HL-60 (cell line): ENCODE measurements around the gene ZNF689.

ENCODE experiments used
- GABPA ChIP-seq: IDR thresholded peaks from 2 replicates; pipeline ENCODE4 v1.6.1; 2012; ENCODE audit warnings: low read depth
- POLR2AphosphoS5 ChIP-seq: IDR thresholded peaks from 2 replicates; pipeline ENCODE4 v1.6.1; 2012; ENCODE audit warnings: low read depth
- SPI1 ChIP-seq: IDR thresholded peaks from 2 replicates; pipeline ENCODE4 v1.6.1; 2012; ENCODE audit warnings: low read depth, mild to moderate bottlenecking, borderline replicate concordance
- TF ChIP-seq, protein P1 (sequence below): IDR thresholded peaks from one replicate; pipeline ENCODE4 v1.5.1; 2011; ENCODE audit warnings: low read length, control low read depth, inconsistent platforms; ENCODE audit not compliant: insufficient read depth
- TF ChIP-seq, protein P2 (sequence below): IDR thresholded peaks from 2 replicates; pipeline ENCODE4 v1.6.1; 2012; ENCODE audit warnings: low read depth; ENCODE audit not compliant: insufficient replicate concordance

DNA sequence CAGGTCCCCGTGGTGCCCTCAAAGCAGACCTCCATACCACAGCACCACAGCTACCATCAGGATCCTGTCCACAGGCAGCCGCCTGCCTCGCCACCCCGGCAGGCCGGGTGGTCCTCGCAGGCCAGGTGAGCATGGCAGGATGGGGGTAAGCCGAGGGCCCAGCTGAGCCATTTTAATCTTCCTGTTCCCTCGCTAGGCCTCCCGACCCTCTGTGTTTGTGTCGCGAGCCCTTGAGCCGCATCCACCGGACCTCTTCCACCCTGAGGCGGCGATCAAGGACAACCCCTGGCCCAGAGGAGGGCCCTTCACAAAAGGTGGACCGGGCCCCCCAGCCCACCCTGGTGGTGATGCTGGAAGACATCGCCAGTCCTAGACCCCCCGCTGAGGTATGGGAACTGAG is 42.5 kb upstream of the ZNF689 start:
- TF ChIP-seq, protein P1, sequence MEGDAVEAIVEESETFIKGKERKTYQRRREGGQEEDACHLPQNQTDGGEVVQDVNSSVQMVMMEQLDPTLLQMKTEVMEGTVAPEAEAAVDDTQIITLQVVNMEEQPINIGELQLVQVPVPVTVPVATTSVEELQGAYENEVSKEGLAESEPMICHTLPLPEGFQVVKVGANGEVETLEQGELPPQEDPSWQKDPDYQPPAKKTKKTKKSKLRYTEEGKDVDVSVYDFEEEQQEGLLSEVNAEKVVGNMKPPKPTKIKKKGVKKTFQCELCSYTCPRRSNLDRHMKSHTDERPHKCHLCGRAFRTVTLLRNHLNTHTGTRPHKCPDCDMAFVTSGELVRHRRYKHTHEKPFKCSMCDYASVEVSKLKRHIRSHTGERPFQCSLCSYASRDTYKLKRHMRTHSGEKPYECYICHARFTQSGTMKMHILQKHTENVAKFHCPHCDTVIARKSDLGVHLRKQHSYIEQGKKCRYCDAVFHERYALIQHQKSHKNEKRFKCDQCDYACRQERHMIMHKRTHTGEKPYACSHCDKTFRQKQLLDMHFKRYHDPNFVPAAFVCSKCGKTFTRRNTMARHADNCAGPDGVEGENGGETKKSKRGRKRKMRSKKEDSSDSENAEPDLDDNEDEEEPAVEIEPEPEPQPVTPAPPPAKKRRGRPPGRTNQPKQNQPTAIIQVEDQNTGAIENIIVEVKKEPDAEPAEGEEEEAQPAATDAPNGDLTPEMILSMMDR: no peak
- TF ChIP-seq, protein P2, sequence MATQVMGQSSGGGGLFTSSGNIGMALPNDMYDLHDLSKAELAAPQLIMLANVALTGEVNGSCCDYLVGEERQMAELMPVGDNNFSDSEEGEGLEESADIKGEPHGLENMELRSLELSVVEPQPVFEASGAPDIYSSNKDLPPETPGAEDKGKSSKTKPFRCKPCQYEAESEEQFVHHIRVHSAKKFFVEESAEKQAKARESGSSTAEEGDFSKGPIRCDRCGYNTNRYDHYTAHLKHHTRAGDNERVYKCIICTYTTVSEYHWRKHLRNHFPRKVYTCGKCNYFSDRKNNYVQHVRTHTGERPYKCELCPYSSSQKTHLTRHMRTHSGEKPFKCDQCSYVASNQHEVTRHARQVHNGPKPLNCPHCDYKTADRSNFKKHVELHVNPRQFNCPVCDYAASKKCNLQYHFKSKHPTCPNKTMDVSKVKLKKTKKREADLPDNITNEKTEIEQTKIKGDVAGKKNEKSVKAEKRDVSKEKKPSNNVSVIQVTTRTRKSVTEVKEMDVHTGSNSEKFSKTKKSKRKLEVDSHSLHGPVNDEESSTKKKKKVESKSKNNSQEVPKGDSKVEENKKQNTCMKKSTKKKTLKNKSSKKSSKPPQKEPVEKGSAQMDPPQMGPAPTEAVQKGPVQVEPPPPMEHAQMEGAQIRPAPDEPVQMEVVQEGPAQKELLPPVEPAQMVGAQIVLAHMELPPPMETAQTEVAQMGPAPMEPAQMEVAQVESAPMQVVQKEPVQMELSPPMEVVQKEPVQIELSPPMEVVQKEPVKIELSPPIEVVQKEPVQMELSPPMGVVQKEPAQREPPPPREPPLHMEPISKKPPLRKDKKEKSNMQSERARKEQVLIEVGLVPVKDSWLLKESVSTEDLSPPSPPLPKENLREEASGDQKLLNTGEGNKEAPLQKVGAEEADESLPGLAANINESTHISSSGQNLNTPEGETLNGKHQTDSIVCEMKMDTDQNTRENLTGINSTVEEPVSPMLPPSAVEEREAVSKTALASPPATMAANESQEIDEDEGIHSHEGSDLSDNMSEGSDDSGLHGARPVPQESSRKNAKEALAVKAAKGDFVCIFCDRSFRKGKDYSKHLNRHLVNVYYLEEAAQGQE: no peak
- TF ChIP-seq GABPA (no peak), SPI1 (no peak), POLR2AphosphoS5 (no peak)
